GM13977 (cell line): ENCODE measurements around the gene SLC46A2.

Experiments used
- DNase-seq: peaks from one replicate; pipeline ENCODE4 v3.0.0; 2012; ENCODE audit warnings: low spot score
- in situ Hi-C: fragments of 300-500 bp; cut with MboI; formaldehyde crosslinking; loops from one replicate; pipeline ENCODE4 v1.12.0; 2022; ENCODE audit warnings: low sequenced_read_pairs, low pct_unique_long_range_greater_than_20kb, mixed read lengths, inconsistent platforms; ENCODE audit not compliant: unreplicated experiment
- TF ChIP-seq, protein P1 (sequence below): IDR thresholded peaks from 2 replicates; pipeline ENCODE4 v1.5.1; 2012; ENCODE audit warnings: mild to moderate bottlenecking, control low read depth; ENCODE audit not compliant: insufficient read depth; ENCODE audit errors: extremely low read depth, missing control alignments

SLC46A2 gene

DNA sequence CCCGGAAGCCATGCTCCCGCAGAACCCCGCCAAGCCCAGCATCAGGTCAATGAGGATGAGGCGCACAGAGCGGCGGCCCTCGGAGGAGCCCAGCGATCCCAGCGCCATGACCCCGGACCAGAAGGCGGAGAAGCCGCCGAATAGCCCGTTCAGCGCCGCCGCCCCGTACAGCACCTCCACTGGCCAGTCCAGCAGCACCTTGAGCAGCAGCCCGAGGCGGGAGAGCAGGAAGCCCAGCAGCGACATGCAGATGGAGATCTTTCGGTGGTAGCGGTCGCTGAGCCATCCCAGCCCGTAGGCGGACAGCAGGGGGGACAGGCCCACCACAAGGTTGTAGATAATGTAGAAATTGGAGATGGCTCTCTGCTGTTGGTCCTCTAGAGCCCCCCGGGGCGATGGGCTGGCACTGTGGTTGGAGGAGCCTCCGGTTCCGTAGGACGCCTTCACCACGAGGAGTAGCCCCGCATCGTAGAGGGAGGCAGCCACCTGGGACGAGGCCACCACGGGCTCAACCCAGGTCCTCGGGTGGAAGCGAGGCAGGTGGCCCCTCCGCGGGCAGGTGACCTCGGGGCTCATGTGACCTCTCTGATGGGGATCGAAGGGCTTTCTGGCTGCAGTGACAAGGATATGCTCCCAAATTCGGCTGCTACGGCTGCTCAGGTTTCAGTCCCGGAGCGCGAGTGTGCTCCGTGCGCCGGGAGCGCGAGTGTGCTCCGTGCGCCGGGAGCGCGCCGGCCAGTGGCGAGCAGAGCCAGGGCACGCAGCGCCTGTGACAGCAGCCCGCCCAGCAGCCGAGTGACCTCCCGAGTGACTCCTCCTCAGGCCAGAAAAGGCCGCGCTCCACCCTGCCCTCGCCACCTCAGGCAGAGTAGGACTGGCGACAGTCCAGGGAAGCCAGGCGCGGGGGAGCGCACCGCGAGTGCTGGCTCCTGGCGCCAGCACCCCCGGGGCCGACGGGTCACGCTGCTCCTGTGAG lies at the start of gene SLC46A2:
TSS of gene SLC46A2 (minus strand) at position 771 of the 976 bp plus-strand sequence. CDS start at position 576, 195 bp downstream.
- in situ Hi-C loops: loop anchor here (10.0 kb wide), 1 partner anchor 46 kb away; no protein-coding TSS in a partner anchor
- TF ChIP-seq, protein P1, sequence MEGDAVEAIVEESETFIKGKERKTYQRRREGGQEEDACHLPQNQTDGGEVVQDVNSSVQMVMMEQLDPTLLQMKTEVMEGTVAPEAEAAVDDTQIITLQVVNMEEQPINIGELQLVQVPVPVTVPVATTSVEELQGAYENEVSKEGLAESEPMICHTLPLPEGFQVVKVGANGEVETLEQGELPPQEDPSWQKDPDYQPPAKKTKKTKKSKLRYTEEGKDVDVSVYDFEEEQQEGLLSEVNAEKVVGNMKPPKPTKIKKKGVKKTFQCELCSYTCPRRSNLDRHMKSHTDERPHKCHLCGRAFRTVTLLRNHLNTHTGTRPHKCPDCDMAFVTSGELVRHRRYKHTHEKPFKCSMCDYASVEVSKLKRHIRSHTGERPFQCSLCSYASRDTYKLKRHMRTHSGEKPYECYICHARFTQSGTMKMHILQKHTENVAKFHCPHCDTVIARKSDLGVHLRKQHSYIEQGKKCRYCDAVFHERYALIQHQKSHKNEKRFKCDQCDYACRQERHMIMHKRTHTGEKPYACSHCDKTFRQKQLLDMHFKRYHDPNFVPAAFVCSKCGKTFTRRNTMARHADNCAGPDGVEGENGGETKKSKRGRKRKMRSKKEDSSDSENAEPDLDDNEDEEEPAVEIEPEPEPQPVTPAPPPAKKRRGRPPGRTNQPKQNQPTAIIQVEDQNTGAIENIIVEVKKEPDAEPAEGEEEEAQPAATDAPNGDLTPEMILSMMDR: no peak
- no peak for DNase-seq

- in situ Hi-C loops: no loop called here
- TF ChIP-seq, protein P1: no peak
- no peak for DNase-seq
These were observed 48.7 kb upstream of the SLC46A2 start for GRCh38 chr9:112939418-112939817.

DNA sequence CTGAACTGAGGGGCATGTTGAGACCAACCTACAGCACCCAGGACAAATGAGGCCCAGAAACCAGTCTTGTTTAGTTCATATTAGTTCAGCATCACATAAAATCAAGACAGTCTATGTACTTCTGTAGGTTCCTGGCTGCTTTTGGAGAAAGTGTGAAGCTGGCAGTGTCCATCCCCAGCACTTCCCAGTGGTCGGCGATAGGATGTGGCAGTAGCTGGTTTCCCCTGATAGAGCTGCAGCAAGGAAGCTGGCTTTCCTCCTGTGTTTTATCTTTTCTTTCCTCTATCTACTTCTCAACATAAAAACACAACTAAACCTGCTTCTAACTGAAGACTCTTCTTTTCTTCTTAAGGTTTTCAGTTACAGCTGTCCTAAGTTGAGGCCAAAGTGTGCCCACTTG lies 43.0 kb upstream of the SLC46A2 start:
- in situ Hi-C loops: no loop called here
- DNase-seq: no peak
- TF ChIP-seq, protein P1: no peak

GRCh38 chr9:112925058-112925641 lies 34.5 kb upstream of the SLC46A2 start:
- in situ Hi-C loops: no loop called here
- TF ChIP-seq, protein P1: peak; percentile 47
- DNase-seq: peak; percentile 31

GRCh38 chr9:112921549-112921948 lies 30.9 kb upstream of the SLC46A2 start:
- DNase-seq: peak; percentile 20
- in situ Hi-C loops: no loop called here
- TF ChIP-seq, protein P1: peak; percentile 65

DNA sequence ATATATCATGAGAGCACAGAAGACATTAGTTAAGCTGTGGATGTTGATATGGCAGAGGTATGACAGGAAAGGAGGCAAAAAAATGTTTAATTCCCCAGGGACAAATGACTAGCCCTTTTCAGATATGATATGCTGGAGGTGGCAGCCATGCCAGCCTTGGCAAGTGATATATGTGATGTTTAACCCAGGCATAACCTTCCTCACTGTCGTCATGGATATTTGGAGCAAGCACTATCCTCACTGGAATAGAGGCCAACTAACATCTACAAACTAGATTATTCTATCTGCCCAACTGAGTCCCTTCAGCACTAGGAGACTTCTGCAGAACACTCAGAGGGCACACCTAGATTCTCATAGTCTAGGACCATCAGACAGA lies 27.3 kb upstream of the SLC46A2 start:
- TF ChIP-seq, protein P1: no peak
- in situ Hi-C loops: no loop called here
- no peak for DNase-seq
